HUES48 (cell line): ENCODE measurements around the gene SYCE1L.
"Not testable (repeated sequence)": the region's sequence is repeated elsewhere in the genome, so short reads cannot be mapped to it uniquely, and the experiment has no call there.

Source experiments
- H3K27ac ChIP-seq: one replicate; pipeline ENCODE4 v1.7.0; 2013; ENCODE audit warnings: low read depth, low read length, inconsistent platforms
- H3K27me3 ChIP-seq: 2 replicates; pipeline ENCODE4 v1.6.1; 2013; ENCODE audit warnings: mild to moderate bottlenecking, low read length; ENCODE audit not compliant: control insufficient read depth, insufficient read depth
- H3K36me3 ChIP-seq: 2 replicates; pipeline ENCODE4 v1.6.1; 2013; ENCODE audit warnings: low read length; ENCODE audit not compliant: control insufficient read depth, insufficient read depth
- H3K4me1 ChIP-seq: 2 replicates; pipeline ENCODE4 v1.6.1; 2013; ENCODE audit warnings: mild to moderate bottlenecking, low read length; ENCODE audit not compliant: control insufficient read depth, insufficient read depth
- H3K4me3 ChIP-seq: 2 replicates; pipeline ENCODE4 v1.5.1; 2013; ENCODE audit warnings: mild to moderate bottlenecking, low read depth, low read length
- H3K9ac ChIP-seq: 2 replicates; pipeline ENCODE4 v1.6.1; 2013; ENCODE audit warnings: mild to moderate bottlenecking, low read depth, low read length, moderate library complexity
- H3K9me3 ChIP-seq: 2 replicates; pipeline ENCODE4 v1.6.1; 2013; ENCODE audit warnings: low read length; ENCODE audit not compliant: control insufficient read depth, insufficient read depth

Gene SYCE1L

GRCh38 chr16:77223184-77223583 lies 24.0 kb downstream of the SYCE1L start:
- Histone ChIP-seq H3K4me1 (0 out of 2 replicates have a peak, but pooled peaks cover 8% of the 10 kb centered on the region), H3K9ac (no peak overlapping the region), H3K27ac (no peak overlapping the region), H3K36me3 (no peaks in the 10 kb centered on the region), H3K9me3 (no peaks in the 10 kb centered on the region), H3K4me3 (no peak overlapping the region), H3K27me3 (no peaks in the 10 kb centered on the region)

GRCh38 chr16:77225182-77225581 lies 26.0 kb downstream of the SYCE1L start:
- no peak overlapping the region for H3K27ac ChIP-seq
- 0 out of 2 replicates have a peak, but pooled peaks cover 8% of the 10 kb centered on the region for H3K4me1 ChIP-seq
- H3K9ac ChIP-seq, result no peak overlapping the region
- no peaks in the 10 kb centered on the region for H3K27me3 ChIP-seq
- H3K36me3 ChIP-seq, result no peaks in the 10 kb centered on the region
- no peaks in the 10 kb centered on the region for H3K9me3 ChIP-seq
- no peak overlapping the region for H3K4me3 ChIP-seq

GRCh38 chr16:77227745-77228144 lies 28.5 kb downstream of the SYCE1L start:
- H3K27me3 ChIP-seq, result no peaks in the 10 kb centered on the region
- H3K36me3 ChIP-seq, result no peaks in the 10 kb centered on the region

GRCh38 chr16:77231047-77231446 lies 31.8 kb downstream of the SYCE1L start:
- H3K27me3 ChIP-seq, result no peaks in the 10 kb centered on the region
- no peak overlapping the region for H3K9ac ChIP-seq
- no peak overlapping the region for H3K27ac ChIP-seq
- no peak overlapping the region for H3K4me3 ChIP-seq
- no peaks in the 10 kb centered on the region for H3K36me3 ChIP-seq
- peaks cover 11% of the 10 kb centered on the region for H3K4me1 ChIP-seq
- no peaks in the 10 kb centered on the region for H3K9me3 ChIP-seq

More at GRCh38 chr16:77227745-77228144, 28.5 kb downstream of the SYCE1L start:
- Histone ChIP-seq H3K9me3 (no peaks in the 10 kb centered on the region), H3K27ac (no peak overlapping the region), H3K4me1 (0 out of 2 replicates have a peak, but pooled peaks cover 3% of the 10 kb centered on the region), H3K9ac (no peak overlapping the region), H3K4me3 (no peak overlapping the region)

- no peak overlapping the region for H3K4me3 ChIP-seq
- H3K9ac ChIP-seq, result no peak overlapping the region
- no peaks in the 10 kb centered on the region for H3K9me3 ChIP-seq
- H3K27ac ChIP-seq, result no peak overlapping the region
- H3K4me1 ChIP-seq, result peaks cover 28% of the 10 kb centered on the region
- H3K27me3 ChIP-seq, result peaks cover 5% of the 10 kb centered on the region
- H3K36me3 ChIP-seq, result no peaks in the 10 kb centered on the region
Observed at GRCh38 chr16:77233799-77234519, 34.8 kb downstream of the SYCE1L start.

- Histone ChIP-seq H3K9ac (no peak overlapping the region), H3K4me1 (peaks cover 35% of the 10 kb centered on the region), H3K4me3 (no peak overlapping the region), H3K36me3 (no peaks in the 10 kb centered on the region), H3K27ac (no peak overlapping the region), H3K27me3 (peaks cover 5% of the 10 kb centered on the region), H3K9me3 (no peaks in the 10 kb centered on the region)
Observed at GRCh38 chr16:77234611-77235010, 35.4 kb downstream of the SYCE1L start.

- Histone ChIP-seq H3K4me1 (peaks cover 39% of the 10 kb centered on the region), H3K27me3 (peaks cover 5% of the 10 kb centered on the region), H3K4me3 (no peak overlapping the region), H3K36me3 (no peaks in the 10 kb centered on the region), H3K27ac (no peak overlapping the region), H3K9me3 (no peaks in the 10 kb centered on the region), H3K9ac (no peak overlapping the region)
Observed at GRCh38 chr16:77236063-77236511, 36.9 kb downstream of the SYCE1L start.

GRCh38 chr16:77238593-77238992 lies 39.4 kb downstream of the SYCE1L start:
- no peak overlapping the region for H3K27ac ChIP-seq

GRCh38 chr16:77242471-77242870 lies 43.3 kb downstream of the SYCE1L start:
- not testable (repeated sequence) for H3K4me3 ChIP-seq, H3K27ac ChIP-seq, H3K9ac ChIP-seq, H3K9me3 ChIP-seq, H3K36me3 ChIP-seq, H3K27me3 ChIP-seq
- H3K4me1 ChIP-seq, result peaks cover 22% of the 10 kb centered on the region

More at GRCh38 chr16:77238593-77238992, 39.4 kb downstream of the SYCE1L start:
- no peaks in the 10 kb centered on the region for H3K9me3 ChIP-seq
- H3K4me3 ChIP-seq, result no peak overlapping the region
- peaks cover 5% of the 10 kb centered on the region for H3K27me3 ChIP-seq
- H3K36me3 ChIP-seq, result no peaks in the 10 kb centered on the region
- H3K9ac ChIP-seq, result no peak overlapping the region
- H3K4me1 ChIP-seq, result peaks cover 39% of the 10 kb centered on the region

- Histone ChIP-seq H3K4me1 (no peaks in the 10 kb centered on the region), H3K9me3 (no peaks in the 10 kb centered on the region), H3K36me3 (no peaks in the 10 kb centered on the region), H3K27me3 (no peaks in the 10 kb centered on the region), H3K27ac (no peak overlapping the region), H3K4me3 (no peak overlapping the region), H3K9ac (no peak overlapping the region)
Observed at GRCh38 chr16:77246150-77246549, 46.9 kb downstream of the SYCE1L start.

- Histone ChIP-seq H3K36me3 (no peaks in the 10 kb centered on the region), H3K4me3 (no peak overlapping the region), H3K27me3 (no peaks in the 10 kb centered on the region), H3K4me1 (no peaks in the 10 kb centered on the region), H3K9me3 (no peaks in the 10 kb centered on the region), H3K9ac (no peak overlapping the region), H3K27ac (no peak overlapping the region)
Observed at GRCh38 chr16:77250400-77250799, 51.2 kb downstream of the SYCE1L start.
